Tibial artery (tissue), 4 donors: Measurements from ENCODE around the gene NRP2.

Experiments used
- DNase-seq, 2 donors: peaks; one replicate each; pipeline ENCODE4 v3.0.0-alpha.2; 2019
- H3K27ac ChIP-seq, 2 donors: fragments of 200-600 bp; sonication (generic) in 1 of 2; 1 replicate in 1 of 2; 2 replicates in 1 of 2; pipeline ENCODE4 v1.5.1; 2018 to 2019; ENCODE audit warnings: mild to moderate bottlenecking in 1 of 2
- H3K27me3 ChIP-seq, 2 donors: fragments of 200-600 bp; sonication (generic) in 1 of 2; one replicate each; pipeline versions ENCODE4 v1.5.1 to v1.6.0; 2016 to 2019
- H3K36me3 ChIP-seq, 3 donors: fragments of 200-600 bp; sonication (generic) in 2 of 3; one replicate each; pipeline ENCODE4 v1.5.1; 2016 to 2019; ENCODE audit warnings: mild to moderate bottlenecking in 2 of 3
- H3K4me1 ChIP-seq, 4 donors: fragments of 200-600 bp; sonication (generic) in 2 of 4; 1 replicate in 3 of 4; 2 replicates in 1 of 4; pipeline ENCODE4 v1.5.1; 2016 to 2019
- H3K4me3 ChIP-seq, 2 donors: fragments of 200-600 bp; sonication (generic) in 1 of 2; 1 replicate in 1 of 2; 2 replicates in 1 of 2; pipeline ENCODE4 v1.5.1; 2018 to 2019; ENCODE audit warnings: mild to moderate bottlenecking in 2 of 2
- H3K9me3 ChIP-seq, 3 donors: fragments of 200-600 bp; sonication (generic) in 1 of 3; one replicate each; pipeline ENCODE4 v1.5.1; 2016 to 2019
- intact Hi-C: fragments of 100-400 bp; cut with DNase I; formaldehyde crosslinking; loops from one replicate; pipeline ENCODE4 v1.15.0; 2023; ENCODE audit warnings: low total_unique reads
- TF ChIP-seq, protein P1 (sequence below), 2 experiments: fragments of 200-600 bp in 1 of 2; fragments of 450-650 bp in 1 of 2; IDR thresholded peaks; one replicate each; pipeline ENCODE4 v1.5.1; 2017 to 2019; ENCODE audit warnings: antibody characterized with exemption in 2 of 2, mild to moderate bottlenecking in 1 of 2, moderate library complexity in 1 of 2

Gene NRP2

GRCh38 chr2:205807229-205807628 is 124.9 kb downstream of the NRP2 start:
- H3K27me3 ChIP-seq = no peaks in the 10 kb centered on the region
- no peaks in the 10 kb centered on the region for H3K9me3 ChIP-seq
- TF ChIP-seq, protein P1, sequence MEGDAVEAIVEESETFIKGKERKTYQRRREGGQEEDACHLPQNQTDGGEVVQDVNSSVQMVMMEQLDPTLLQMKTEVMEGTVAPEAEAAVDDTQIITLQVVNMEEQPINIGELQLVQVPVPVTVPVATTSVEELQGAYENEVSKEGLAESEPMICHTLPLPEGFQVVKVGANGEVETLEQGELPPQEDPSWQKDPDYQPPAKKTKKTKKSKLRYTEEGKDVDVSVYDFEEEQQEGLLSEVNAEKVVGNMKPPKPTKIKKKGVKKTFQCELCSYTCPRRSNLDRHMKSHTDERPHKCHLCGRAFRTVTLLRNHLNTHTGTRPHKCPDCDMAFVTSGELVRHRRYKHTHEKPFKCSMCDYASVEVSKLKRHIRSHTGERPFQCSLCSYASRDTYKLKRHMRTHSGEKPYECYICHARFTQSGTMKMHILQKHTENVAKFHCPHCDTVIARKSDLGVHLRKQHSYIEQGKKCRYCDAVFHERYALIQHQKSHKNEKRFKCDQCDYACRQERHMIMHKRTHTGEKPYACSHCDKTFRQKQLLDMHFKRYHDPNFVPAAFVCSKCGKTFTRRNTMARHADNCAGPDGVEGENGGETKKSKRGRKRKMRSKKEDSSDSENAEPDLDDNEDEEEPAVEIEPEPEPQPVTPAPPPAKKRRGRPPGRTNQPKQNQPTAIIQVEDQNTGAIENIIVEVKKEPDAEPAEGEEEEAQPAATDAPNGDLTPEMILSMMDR (IDR thresholded peaks at IDR 0.05) = no peak
- DNase-seq = no peak
- no peaks in the 10 kb centered on the region for H3K4me1 ChIP-seq
- no peak overlapping the region for H3K27ac ChIP-seq
- H3K4me3 ChIP-seq = no peak overlapping the region
- no peaks in the 10 kb centered on the region for H3K36me3 ChIP-seq
- intact Hi-C loops = no loop called here

DNA sequence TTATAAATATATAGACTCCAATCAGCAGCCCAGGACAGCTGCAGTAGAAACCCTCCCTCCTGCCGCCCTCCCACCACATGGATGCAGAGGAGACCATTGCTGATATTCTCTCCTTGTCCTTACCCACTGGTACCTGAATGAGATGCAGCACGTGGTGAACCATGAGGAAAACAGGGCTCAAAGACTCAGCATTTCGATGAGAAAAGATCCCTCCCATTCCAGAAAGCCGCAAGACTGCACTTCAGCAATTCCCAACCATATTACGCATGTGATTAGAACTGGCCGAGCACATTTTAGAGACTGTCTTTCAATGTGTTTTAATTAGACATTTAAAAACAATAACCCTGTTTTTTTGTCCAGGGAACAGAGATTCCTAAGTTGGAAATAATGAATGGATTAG is 125.5 kb downstream of the NRP2 start:
- H3K4me3 ChIP-seq = no peak overlapping the region
- H3K27ac ChIP-seq = no peak overlapping the region
- TF ChIP-seq, protein P1 (IDR thresholded peaks at IDR 0.05) = no peak
- intact Hi-C loops = no loop called here
- no peaks in the 10 kb centered on the region for H3K36me3 ChIP-seq
- no peak for DNase-seq
- no peaks in the 10 kb centered on the region for H3K27me3 ChIP-seq
- no peaks in the 10 kb centered on the region for H3K4me1 ChIP-seq
- no peaks in the 10 kb centered on the region for H3K9me3 ChIP-seq

- Histone ChIP-seq H3K4me3 (no peak overlapping the region), H3K27ac (no peak overlapping the region), H3K9me3 (no peaks in the 10 kb centered on the region), H3K27me3 (no peaks in the 10 kb centered on the region), H3K36me3 (no peaks in the 10 kb centered on the region), H3K4me1 (no peaks in the 10 kb centered on the region)
- intact Hi-C loops = no loop called here
- TF ChIP-seq, protein P1 (IDR thresholded peaks at IDR 0.05) = no peak
- peak in 1 of 2 donors; percentile 62 for DNase-seq
Observed at GRCh38 chr2:205808486-205809121, 126.3 kb downstream of the NRP2 start.

DNA sequence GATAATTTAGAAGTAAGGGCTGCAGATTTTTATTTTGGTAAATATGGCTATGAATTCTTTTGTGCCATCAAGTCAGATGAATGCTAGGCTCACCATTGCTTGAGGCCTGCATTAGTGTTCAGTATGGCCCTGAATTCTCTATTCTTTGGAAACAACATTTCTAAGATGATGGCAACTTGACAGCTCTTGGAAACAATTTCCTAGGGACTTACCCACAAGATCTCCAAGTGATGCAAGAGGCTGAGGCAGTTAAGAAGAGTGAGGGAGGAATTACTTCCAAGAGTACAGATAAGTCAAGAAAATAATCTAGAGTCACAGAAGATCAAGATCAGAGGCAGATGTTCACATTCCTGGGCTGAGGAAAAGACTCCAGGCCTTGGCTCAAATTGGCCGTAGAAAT is 129.1 kb downstream of the NRP2 start:
- no peaks in the 10 kb centered on the region for H3K4me1 ChIP-seq
- intact Hi-C loops = no loop called here
- DNase-seq = no peak
- no peak overlapping the region for H3K4me3 ChIP-seq
- TF ChIP-seq, protein P1 (IDR thresholded peaks at IDR 0.05) = no peak
- H3K27me3 ChIP-seq = no peaks in the 10 kb centered on the region
- no peak overlapping the region for H3K27ac ChIP-seq
- no peaks in the 10 kb centered on the region for H3K9me3 ChIP-seq
- no peaks in the 10 kb centered on the region for H3K36me3 ChIP-seq

DNA sequence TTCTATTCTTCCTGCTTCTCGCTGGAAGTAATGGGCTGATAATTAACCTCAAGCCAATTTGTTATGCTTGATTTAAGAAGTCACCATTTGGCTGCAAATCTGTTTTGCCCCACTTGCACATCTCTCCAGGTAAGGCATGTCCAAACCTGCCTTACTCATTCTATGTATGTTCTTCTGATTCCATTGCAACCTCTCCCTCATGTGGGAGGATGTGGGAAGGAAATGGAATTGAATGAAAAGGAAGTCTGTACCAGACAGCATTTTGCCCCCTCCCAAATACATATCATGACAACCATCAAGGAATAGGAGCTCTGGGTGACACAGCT is 131.7 kb downstream of the NRP2 start:
- no peak for DNase-seq
- H3K27ac ChIP-seq = no peak overlapping the region
- H3K4me3 ChIP-seq = no peak overlapping the region
- no peaks in the 10 kb centered on the region for H3K27me3 ChIP-seq
- no peaks in the 10 kb centered on the region for H3K36me3 ChIP-seq
- H3K9me3 ChIP-seq = no peaks in the 10 kb centered on the region
- TF ChIP-seq, protein P1 (IDR thresholded peaks at IDR 0.05) = no peak
- no peaks in the 10 kb centered on the region for H3K4me1 ChIP-seq
- intact Hi-C loops = no loop called here

DNA sequence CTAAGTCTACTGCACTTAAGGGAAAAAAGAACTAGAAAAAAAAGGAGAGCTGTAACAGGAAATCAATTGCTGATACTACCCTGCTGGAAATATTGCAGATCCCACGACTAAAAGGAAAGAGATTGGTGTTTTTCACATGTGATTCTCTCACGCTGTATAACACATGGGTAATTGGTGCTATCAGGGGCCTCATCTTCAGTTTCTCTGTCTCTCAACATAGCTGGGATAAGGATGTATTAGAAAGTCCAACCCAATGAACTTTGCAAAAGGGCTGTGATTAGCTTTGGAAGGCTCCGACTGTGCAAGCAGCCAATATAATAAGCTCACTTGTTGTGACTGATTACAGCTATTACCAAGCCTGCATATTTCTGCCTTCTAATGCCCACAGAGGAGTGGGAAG is 133.4 kb downstream of the NRP2 start:
- Histone ChIP-seq H3K27me3 (no peaks in the 10 kb centered on the region), H3K4me3 (no peak overlapping the region), H3K9me3 (no peaks in the 10 kb centered on the region), H3K4me1 (no peaks in the 10 kb centered on the region), H3K27ac (no peak overlapping the region), H3K36me3 (no peaks in the 10 kb centered on the region)
- intact Hi-C loops = no loop called here
- TF ChIP-seq, protein P1 (IDR thresholded peaks at IDR 0.05) = no peak
- DNase-seq = no peak
